ENCODE data around the gene HEPACAM2.

DNA sequence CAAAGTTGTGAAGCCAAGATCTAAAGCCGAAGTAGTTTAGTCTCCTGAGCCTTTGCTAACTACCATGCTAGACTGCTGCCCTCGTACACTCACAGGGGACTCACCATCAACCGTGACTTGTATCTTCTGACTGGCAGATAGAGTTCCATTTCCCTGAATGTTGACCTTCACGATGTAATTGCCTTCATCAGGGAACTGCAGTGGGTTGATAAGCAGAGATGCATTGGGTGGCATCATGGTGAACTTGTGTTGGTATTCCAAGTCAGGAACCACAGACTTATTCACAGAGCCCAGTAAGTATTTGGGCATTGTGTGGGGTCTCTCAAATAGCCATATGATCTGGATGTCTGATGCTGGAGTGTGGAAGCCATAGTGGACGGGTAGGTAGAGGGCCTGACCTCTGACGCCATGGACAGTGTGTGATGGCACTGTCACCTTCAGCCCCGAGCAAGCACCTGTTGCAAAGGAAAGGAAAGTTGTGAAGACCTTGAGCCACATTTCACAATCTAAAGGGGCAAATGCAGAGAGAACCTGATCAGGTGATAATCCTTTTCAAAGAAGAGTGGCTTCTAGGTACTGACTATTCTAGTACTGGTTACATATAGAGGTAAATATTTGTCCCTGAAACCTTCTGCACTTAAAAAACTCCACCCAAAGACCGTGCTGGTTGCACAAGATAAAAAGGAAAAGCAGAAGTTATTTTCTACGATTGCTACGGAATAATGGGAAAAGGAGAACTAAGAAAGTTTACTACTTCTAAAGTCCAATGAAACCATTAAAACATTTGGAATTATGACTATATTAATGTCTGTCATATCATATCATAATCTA, 7.1 kb downstream of the HEPACAM2 start:
- TF ChIP-seq, protein P1, sequence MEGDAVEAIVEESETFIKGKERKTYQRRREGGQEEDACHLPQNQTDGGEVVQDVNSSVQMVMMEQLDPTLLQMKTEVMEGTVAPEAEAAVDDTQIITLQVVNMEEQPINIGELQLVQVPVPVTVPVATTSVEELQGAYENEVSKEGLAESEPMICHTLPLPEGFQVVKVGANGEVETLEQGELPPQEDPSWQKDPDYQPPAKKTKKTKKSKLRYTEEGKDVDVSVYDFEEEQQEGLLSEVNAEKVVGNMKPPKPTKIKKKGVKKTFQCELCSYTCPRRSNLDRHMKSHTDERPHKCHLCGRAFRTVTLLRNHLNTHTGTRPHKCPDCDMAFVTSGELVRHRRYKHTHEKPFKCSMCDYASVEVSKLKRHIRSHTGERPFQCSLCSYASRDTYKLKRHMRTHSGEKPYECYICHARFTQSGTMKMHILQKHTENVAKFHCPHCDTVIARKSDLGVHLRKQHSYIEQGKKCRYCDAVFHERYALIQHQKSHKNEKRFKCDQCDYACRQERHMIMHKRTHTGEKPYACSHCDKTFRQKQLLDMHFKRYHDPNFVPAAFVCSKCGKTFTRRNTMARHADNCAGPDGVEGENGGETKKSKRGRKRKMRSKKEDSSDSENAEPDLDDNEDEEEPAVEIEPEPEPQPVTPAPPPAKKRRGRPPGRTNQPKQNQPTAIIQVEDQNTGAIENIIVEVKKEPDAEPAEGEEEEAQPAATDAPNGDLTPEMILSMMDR (IDR thresholded peaks at IDR 0.05), result no peak
- TF ChIP-seq MYC (IDR thresholded peaks at IDR 0.05; ENCODE audit: borderline replicate concordance, low read length), result no peak
- TF ChIP-seq NFE2L2 (conservative IDR thresholded peaks at IDR 0.05; ENCODE audit: low read length), result no peak
- TF ChIP-seq GATA3 (IDR thresholded peaks at IDR 0.05; ENCODE audit: borderline replicate concordance), result no peak
- TF ChIP-seq, protein P2, sequence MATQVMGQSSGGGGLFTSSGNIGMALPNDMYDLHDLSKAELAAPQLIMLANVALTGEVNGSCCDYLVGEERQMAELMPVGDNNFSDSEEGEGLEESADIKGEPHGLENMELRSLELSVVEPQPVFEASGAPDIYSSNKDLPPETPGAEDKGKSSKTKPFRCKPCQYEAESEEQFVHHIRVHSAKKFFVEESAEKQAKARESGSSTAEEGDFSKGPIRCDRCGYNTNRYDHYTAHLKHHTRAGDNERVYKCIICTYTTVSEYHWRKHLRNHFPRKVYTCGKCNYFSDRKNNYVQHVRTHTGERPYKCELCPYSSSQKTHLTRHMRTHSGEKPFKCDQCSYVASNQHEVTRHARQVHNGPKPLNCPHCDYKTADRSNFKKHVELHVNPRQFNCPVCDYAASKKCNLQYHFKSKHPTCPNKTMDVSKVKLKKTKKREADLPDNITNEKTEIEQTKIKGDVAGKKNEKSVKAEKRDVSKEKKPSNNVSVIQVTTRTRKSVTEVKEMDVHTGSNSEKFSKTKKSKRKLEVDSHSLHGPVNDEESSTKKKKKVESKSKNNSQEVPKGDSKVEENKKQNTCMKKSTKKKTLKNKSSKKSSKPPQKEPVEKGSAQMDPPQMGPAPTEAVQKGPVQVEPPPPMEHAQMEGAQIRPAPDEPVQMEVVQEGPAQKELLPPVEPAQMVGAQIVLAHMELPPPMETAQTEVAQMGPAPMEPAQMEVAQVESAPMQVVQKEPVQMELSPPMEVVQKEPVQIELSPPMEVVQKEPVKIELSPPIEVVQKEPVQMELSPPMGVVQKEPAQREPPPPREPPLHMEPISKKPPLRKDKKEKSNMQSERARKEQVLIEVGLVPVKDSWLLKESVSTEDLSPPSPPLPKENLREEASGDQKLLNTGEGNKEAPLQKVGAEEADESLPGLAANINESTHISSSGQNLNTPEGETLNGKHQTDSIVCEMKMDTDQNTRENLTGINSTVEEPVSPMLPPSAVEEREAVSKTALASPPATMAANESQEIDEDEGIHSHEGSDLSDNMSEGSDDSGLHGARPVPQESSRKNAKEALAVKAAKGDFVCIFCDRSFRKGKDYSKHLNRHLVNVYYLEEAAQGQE (IDR thresholded peaks at IDR 0.05), result no peak
- TF ChIP-seq RARB (CRISPR knock-in tag; IDR thresholded peaks at IDR 0.05), result no peak
- no peak for TF ChIP-seq BCL3 (IDR thresholded peaks at IDR 0.05)
- no peak for TF ChIP-seq CBX2 (IDR thresholded peaks at IDR 0.05; ENCODE audit: borderline replicate concordance, low read depth)
- no peak for TF ChIP-seq POLR2A (IDR thresholded peaks at IDR 0.05; ENCODE audit: low read length)
- no peak for TF ChIP-seq ESRRA (IDR thresholded peaks at IDR 0.05; ENCODE audit: borderline replicate concordance, low read length)
- TF ChIP-seq JUNB (IDR thresholded peaks at IDR 0.05), result no peak
- TF ChIP-seq RAD21 (conservative IDR thresholded peaks at IDR 0.05 in 1 of 2, IDR thresholded peaks at IDR 0.05 in 1 of 2), result no peak
- no peak for TF ChIP-seq ZNF302 (CRISPR knock-in tag; IDR thresholded peaks at IDR 0.05)
- TF ChIP-seq JUN (IDR thresholded peaks at IDR 0.05), result no peak
